ENCODE measurements around the gene DOCK8. TPM values are rescaled to one million over a fixed set of nuclear protein-coding genes. Genes with fewer than 3 reads are reported as not detected.
"Not testable (repeated sequence)": the region's sequence is repeated elsewhere in the genome, so short reads cannot be mapped to it uniquely, and the experiment has no call there.

The DOCK8 gene
- total RNA-seq, 1 donor from 2014 or later: 5.7 TPM

GRCh38 chr9:223152-223551, 8.5 kb downstream of the DOCK8 start:
- ATAC-seq: no peak
- intact Hi-C loops (cut with micrococcal nuclease): no loop called here
- no peak for DNase-seq

DNA sequence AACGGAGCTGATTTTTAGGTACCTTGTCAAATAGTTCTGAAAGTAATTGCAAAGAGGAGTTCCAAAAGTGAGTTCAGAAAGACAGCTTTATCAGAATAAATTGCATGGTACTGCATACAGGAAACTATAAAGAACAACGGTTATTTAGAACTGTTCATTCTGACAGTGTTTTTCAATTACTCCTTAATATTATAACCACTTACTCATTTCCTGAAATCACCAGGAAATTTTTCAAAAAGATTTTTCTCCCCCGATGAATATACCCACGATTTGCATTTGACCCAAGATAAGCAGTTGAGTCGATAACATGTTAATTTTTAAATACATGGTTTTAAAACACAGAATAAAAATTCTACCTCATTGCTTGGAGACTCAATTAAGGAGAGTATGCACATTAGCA, 9.4 kb downstream of the DOCK8 start:
- intact Hi-C loops (cut with micrococcal nuclease): no loop called here
- DNase-seq: no peak
- no peak for ATAC-seq

DNA sequence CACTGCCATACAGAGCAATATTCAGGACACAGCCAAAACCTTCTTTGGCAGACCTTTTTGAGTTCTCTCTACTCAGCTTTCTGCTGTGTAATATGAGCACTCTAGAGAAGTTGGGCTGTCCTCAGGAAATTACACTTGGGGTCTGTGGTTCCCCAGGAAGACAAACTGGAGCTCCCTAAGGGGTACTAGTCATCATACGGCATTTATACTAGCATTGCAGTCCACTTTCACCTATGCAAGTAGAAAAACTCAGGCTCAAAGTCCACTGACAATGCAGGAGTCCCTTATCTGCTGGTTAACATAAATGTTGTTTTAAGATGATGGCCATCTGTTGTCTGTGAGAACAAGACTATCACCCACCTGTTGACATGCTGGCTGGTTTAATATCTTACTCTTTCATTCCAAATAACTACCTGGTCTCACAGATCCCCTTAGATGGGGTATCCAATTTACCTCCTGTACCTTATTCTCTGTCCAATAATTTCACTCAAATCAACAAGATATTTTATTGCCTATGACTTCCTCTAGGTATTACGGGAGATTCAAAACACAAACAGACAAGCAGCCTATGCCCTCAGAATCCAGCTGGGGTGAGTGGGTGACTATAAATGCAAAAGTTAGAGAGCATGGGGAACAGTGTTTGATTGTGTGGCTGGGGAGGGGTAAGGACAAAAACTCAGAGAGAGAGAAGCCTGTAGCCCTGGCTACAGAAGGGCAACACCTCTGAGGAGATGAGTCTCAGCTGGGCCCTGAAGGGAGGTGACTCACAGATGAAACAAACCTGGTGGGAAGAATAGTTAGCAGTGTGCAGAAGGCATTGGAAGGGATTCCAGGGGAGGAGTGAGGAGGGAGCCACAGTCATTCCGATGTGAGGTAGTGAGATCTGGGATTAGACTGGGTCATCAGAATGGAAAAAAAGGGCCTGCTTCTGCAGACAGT, 10.2 kb downstream of the DOCK8 start:
- DNase-seq: no peak
- no peak for ATAC-seq
- intact Hi-C loops (cut with micrococcal nuclease): no loop called here

DNA sequence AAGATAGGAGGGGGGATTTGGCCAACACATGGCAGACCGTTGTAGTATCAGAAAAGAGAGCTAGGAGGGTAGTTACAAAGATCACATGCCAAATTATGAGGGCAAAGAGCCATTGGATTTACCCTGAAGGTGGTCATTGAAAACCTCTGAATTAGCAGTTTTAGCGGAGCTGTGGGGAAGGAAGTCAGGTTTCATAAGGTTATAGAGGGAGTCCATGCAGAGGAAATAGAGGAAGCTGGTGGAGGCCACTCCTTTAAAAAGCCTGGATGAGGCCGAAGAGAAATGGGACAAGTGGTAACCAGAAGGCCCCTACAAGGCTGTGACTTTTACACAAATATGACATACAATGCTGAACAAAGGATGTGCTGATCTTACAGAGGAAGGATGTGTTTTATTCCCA, 13.2 kb downstream of the DOCK8 start:
- ATAC-seq (peak; percentile 31), DNase-seq (no peak)
- intact Hi-C loops (cut with micrococcal nuclease): no loop called here

- no peak for DNase-seq
- no peak for ATAC-seq
- intact Hi-C loops (cut with micrococcal nuclease): no loop called here
These were observed 14.4 kb downstream of the DOCK8 start for GRCh38 chr9:228929-229695.

DNA sequence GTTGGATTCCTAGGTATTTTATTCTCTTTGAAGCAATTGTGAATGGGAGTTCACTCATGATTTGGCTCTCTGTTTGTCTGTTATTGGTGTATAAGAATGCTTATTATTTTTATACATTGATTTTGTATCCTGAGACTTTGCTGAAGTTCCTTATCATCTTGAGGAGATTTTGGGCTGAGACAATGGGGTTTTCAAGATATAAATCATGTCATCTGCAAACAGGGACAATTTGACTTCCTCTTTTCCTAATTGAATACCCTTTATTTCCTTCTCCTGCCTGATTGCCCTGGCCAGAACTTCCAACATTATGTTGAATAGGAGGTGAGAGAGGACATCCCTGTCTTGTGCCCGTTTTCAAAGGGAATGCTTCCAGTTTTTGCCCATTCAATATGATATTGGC, 17.0 kb downstream of the DOCK8 start:
- ATAC-seq; DNase-seq; intact Hi-C loops (cut with micrococcal nuclease): not testable (repeated sequence)

DNA sequence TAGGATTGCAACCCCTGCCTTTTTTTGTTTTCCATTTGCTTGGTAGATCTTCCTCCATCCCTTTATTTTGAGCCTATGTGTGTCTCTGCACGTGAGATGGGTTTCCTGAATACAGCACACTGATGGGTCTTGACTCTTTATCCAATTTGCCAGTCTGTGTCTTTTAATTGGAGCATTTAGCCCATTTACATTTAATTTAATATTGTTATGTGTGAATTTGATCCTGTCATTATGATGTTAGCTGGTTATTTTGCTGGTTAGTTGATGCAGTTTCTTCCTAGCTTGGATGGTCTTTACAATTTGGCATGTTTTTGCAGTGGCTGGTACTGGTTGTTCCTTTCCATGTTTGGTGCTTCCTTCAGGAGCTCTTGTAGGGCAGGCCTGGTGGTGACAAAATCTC, 19.0 kb downstream of the DOCK8 start:
- intact Hi-C loops (cut with micrococcal nuclease); ATAC-seq; DNase-seq: not testable (repeated sequence)

- intact Hi-C loops (cut with micrococcal nuclease): no loop called here
- ATAC-seq: no peak
- DNase-seq: no peak
These were observed 22.6 kb downstream of the DOCK8 start for GRCh38 chr9:237141-237857.

DNA sequence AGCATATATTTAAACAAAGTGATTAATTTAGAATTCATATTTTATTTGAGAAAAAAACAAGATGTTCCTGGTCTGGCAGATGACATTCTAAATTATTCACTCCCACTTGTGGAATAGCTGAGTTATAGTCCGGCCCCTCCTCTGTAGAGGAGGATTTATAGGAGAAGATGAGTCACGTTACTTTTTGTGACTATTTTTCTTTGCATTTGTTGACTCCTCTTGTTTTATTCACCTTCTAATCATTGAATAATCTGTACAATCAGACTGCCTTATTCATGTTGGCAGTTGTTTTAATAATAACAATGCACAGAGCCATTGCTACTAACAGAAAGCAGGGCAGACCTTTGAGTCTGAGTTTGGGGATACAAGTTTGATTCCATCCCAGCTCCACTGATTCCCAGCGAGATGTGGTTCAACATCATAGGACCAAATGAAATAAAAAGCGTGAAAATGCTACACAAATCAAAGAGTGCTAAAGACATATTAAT, 23.2 kb downstream of the DOCK8 start:
- ATAC-seq (no peak), DNase-seq (no peak)
- intact Hi-C loops (cut with micrococcal nuclease): no loop called here

DNA sequence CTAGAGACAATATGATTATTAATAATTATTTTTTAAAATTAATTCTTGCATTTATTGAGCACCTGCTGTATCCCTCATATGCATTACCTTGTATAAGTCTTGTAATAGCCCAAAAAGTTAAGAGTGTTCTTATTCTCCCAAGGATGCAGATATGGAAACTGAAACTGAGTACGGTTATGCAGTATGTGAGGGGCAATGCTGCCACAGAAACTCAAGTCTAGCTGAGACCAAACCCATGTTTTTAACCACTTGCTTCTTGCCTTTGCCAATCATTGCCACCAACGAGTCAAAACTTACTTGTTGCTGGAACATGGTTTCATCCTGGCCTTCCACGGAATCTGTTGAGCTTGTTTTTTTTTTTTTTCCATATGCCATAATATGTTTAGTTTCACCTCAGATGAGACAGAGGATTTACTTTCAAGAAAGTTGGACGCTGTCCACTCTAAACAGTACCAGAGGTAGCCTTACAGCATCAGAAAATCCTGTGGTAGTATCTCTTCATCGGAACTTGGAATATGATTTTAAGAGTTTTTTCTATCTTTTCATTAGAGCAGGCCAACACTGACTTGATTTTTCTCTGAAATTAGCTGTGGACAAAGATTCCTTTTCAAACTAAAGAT, 27.9 kb downstream of the DOCK8 start:
- intact Hi-C loops (cut with micrococcal nuclease): no loop called here
- no peak for ATAC-seq

GRCh38 chr9:248278-248961, 33.8 kb downstream of the DOCK8 start:
- intact Hi-C loops (cut with micrococcal nuclease): no loop called here
- ATAC-seq (no peak), DNase-seq (no peak)

More for the DNA sequence above, 27.9 kb downstream of the DOCK8 start:
- no peak for DNase-seq

GRCh38 chr9:249025-249424, 34.4 kb downstream of the DOCK8 start:
- ATAC-seq: no peak
- no peak for DNase-seq
- intact Hi-C loops (cut with micrococcal nuclease): no loop called here

GRCh38 chr9:250039-250438, 35.4 kb downstream of the DOCK8 start:
- no peak for ATAC-seq
- intact Hi-C loops (cut with micrococcal nuclease): no loop called here

GRCh38 chr9:250625-251024, 36.0 kb downstream of the DOCK8 start:
- ATAC-seq (no peak), DNase-seq (no peak)
- intact Hi-C loops (cut with micrococcal nuclease): no loop called here

More at GRCh38 chr9:250039-250438, 35.4 kb downstream of the DOCK8 start:
- no peak for DNase-seq

DNA sequence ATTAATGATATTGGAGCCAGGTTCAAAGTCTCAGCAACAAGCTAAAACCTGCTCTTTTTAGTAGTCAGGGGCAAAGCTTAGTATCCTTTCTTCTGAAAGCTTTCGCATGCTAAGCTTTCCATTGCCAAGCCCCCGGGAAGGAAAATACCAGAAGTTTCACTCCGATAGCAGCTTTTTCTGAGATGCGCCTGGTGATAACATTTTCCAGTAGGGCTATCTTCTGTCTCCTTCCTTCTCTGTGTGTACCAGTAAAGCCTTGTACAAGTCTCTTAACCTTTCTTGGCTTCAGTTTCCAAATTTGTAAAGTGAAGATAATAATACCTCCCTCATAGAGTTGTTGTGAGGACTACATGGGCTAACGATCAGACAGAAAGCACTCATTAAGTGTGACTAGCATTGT, 36.7 kb downstream of the DOCK8 start:
- intact Hi-C loops (cut with micrococcal nuclease): no loop called here
- DNase-seq (no peak), ATAC-seq (no peak)

GRCh38 chr9:253539-253938, 38.9 kb downstream of the DOCK8 start:
- ATAC-seq: no peak
- intact Hi-C loops (cut with micrococcal nuclease): no loop called here
- DNase-seq: no peak

DNA sequence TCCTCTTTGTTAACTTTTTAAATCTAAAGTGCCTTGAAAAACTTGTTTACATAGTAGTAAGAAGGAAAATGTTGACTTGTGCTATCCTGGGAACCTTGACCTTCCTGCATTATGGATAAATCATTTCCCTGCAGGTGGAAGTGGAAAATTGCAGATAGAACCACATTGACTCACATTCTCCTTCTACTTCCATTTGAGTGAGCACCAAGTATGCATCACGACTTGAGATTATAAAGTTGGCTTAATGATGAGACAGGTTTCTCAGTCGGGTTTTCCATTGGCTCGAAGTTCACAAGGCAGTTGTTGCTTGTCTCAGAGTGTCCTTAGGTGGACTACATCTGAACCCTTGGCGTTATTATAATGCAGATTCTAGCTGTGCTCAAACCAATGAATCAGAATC, 39.9 kb downstream of the DOCK8 start:
- intact Hi-C loops (cut with micrococcal nuclease): no loop called here
- DNase-seq: no peak
- no peak for ATAC-seq

- ATAC-seq (peak; percentile 50), DNase-seq (no peak)
- intact Hi-C loops (cut with micrococcal nuclease): no loop called here
These were observed 43.3 kb downstream of the DOCK8 start for GRCh38 chr9:257957-258356.
